NCI-H2081 (cell line): ENCODE data around the gene RAB21.
"Not testable (repeated sequence)": the region's sequence is repeated elsewhere in the genome, so short reads cannot be mapped to it uniquely, and the experiment has no call there.

Source experiments
- DNase-seq, 2 experiments: peaks; one replicate each; lab custom pipeline; 2025; lab: John Stamatoyannopoulos, UW

The RAB21 gene

DNA sequence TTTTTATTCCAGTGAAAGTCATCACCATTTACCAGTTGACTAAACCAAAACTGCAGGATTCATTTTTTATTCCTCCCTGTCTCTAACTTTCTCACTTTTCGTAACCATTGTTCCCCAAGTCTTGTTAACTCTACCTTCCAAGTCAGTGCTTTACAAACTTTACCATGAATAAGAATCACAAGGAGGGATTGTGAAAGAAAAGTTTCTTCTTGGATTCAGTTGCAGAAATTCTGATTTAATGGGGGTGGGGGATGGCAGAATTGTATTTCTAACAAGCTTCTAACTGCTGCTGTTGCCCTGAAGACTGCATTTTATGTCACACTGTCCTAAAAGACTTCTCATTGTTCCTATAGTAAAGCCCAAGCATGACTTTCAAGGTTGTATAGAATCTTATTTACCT is 5.0 kb upstream of the RAB21 start:
- no peak for DNase-seq

DNA sequence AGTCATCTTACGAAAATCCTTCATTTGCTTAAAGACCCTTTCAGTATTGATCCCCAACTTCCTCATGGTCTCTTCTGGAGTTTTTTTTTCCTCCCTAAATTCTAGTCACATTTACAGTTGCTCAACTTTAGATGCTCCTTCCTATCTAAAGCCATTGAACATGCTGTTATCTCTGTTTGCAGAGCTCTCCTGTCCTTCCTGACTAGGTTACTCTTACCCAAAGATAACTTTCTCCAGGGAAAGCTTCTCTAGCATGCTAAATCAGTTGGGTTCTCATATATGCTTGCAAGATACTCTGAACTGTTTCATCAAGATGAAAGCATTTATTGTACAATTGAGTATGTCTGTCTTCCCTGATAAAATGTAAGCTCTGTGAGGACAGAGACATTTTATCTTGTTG is 1.8 kb upstream of the RAB21 start:
- DNase-seq: no peak

DNA sequence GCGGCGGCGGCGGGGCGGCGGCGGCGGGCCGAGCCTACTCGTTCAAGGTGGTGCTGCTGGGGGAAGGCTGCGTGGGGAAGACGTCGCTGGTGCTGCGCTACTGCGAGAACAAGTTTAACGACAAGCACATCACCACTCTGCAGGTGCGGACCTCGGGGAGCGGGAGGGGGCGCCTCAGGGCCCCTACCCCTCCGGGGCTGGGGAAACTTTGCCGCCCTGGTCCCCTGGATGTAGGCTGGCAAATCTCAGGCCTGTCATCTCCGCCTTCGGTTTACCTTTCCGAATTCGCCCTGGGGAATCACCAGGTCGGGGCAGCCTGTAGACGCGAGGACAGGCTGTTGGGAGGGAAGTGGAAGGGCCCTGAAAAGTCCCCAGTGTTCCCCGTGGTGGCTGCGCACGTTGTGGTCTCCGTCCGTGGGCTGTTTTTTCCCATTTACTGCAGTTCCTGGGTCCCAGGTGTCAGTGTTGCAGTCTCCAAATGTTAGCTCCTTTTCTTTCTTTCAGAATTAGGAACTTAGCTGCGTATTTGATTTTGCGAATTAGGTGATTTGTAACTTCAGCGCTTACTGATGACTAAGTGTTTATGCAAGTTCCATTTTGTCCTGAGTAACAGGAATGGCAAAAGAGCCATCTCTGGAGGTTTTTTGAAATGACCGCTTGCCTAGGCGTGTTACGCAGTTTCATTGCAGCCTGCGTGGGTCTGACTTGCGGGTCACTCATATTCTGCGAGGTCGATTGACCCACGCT is 656 bp downstream of the RAB21 start:
- peak; percentile 26 to 48 for DNase-seq

DNA sequence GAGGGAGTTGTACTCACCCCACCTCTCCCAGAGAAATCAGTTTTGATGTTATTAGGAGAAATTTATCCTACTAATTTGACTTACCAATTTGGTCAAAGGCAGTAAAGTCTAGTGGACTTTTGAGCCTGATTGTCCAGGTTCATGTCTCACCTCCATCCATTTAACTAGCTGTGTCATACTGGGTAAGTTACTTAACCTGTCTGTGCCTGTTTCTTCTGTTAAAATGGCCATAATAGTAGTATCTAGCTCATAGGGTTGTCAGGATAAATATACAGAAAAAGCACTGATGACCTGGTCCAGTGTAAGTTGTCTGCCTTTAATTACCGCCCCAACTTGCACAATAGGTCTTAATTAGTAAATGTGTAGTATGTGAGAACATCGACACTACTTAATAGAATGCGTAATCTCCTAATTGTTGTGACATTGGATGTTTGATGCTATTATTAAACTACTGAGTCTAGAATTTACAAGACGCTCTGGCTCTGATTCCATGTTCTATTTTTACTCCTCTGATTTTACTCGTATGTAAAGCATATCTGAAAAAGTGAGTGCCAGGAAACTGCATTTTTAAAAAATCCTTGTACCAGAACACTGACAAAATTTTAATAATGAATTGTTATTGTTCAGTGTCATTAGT is 1.5 kb downstream of the RAB21 start:
- DNase-seq: no peak

DNA sequence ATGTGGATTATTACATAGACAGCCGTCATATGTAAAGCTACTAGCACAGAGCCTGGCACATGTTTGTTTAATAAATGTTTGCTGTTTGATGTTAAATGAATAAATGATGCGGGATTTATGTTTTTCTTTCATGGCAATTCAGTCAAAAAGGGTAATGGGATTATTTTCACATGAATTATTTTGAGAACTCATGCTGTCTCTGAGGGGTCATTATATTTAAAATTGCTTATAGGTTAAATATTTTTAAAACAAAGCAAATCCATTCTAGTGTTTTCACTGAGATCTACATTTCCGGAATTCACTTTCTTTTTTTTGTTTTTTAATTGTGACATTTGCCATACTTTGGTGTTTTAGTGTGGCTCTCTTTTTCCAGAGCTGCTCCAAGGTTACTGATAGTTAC is 5.3 kb downstream of the RAB21 start:
- DNase-seq: no peak

DNA sequence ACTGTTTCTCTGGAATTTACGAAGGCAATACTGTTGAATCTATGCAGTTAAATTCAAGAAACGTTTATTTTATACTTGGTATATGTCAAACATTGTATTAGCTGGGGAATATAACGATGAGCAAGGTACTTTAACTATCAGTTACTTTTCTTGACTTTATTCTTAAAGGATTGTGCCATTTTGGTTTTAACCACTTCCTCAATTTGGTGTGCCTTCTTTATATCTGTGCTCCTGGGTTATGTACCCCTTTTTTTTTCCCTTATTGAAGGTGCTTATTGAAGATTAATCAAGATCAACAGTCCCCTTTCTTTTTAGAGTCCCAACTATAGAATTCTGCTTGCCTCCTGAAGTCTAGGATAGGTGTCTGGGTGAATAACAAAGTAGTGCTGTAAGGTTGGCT is 5.8 kb downstream of the RAB21 start:
- DNase-seq: no peak

DNA sequence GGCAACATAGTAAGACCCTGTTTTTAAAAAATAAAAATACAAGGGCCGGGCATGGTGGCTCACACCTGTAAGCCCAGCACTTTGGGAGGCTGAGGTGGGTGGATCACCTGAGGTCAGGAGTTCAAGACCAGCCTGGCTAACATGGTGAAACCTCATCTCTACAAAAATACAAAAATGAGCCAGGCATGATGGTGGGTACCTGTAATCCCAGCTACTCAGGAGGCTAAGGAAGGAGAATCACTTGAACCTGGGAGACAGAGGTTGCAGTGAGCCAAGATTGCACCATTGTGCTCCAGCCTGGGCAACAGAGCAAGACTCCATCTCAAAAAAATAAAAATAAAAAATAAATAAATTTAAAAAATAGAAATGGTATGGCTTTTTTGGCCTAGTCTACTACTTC is 6.7 kb downstream of the RAB21 start:
- DNase-seq: not testable (repeated sequence)

DNA sequence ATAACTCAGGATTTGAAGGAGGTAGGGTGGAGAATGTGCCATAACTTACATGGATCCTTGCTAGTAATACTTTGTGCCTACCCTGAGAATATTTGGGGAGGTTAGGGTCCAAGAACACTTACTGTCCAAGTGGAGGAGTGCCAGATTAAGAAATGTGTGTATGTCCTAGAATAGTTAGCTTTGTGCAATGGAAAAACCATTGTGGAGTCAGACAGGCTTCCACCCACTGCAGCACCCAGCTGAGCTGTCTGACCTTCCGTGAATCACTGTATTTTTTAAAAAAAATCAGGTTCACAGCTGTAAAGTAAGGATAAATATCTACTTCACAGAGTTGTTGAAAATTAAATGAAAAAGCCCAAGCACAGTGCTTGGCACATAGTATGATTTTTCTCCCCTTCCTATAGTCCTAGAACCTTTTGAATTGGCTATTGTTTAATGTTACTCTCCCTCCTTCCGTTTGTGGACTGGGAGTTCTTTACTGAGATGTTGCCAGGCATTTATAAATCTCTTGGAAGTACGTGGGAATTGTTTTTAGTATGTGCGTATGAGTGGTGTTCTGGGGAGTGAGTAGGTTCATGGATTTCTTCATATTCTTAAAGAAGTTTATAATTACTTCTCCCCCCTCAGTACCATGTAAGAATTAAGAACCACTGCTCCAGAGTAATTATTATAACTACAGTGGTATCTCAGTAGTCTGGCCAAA is 9.2 kb downstream of the RAB21 start:
- no peak for DNase-seq

DNA sequence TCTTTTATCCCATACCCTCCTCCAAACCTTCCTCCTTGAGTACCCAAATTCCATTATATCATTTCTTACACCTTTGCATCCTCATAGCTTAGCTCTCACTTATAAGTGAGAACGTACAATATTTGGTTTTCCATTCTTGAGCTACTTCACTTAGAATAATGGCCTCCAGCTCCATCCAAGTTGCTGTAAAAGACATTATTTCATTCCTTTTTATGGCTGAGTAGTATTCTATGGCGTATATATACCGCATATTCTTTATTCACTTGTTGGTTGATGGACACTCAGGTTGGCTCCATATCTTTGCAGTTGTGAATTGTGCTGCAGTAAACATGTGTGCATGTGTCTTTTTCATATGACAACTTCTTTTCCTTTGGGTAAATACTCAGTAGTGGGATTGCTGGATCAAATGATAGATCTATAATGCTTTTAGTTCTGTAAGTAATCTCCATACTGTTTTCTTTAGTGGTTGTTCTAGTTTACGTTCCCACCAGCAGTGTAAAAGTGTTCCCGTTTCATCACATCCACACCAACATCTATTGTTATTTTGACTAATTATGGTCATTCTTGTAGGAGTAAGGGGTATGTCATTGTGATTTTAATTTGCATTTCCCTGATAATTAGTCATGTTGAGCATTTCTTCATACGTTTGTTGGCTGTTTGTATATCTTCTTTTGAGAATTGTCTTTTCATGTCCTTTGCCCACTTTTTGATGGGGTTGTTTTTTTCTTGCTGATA is 10.1 kb downstream of the RAB21 start:
- DNase-seq: no peak

DNA sequence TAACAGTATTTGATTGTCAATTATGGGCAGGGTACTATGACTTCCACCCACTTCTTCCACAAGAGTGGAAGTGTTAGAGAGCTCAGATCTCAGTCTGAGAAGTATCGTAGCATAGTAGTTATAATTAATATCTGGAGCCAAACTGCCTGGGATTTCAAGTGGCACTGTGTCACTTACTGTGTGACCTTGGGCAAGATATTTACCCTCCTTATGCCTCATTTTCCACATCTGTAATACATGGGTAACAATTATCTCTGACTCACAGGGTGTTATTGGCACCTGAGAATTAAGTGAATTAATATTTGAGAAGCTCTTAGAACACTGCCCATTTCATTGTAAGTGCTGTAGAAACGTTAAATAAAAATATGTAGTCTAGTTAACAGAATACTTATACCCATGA is 11.5 kb downstream of the RAB21 start:
- no peak for DNase-seq

DNA sequence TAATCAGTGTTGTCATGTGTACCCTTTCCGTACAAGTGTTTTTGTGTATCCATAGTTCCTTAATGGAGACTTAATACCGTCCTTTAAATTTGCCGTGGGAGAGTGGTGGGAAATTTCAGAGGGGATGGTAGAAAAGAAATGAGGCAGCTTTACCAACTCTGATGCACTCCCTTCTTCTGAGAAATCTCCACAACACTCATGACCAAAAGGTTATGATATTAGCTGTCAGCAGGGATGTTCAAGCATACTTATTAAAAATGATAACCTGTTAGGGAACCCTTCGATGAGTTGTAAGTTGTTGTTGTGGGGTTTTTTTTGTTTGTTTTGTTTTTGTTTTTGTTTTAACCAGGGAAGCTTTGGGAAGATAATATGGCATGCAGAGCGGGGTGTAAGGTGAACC is 12.5 kb downstream of the RAB21 start:
- DNase-seq: no peak

DNA sequence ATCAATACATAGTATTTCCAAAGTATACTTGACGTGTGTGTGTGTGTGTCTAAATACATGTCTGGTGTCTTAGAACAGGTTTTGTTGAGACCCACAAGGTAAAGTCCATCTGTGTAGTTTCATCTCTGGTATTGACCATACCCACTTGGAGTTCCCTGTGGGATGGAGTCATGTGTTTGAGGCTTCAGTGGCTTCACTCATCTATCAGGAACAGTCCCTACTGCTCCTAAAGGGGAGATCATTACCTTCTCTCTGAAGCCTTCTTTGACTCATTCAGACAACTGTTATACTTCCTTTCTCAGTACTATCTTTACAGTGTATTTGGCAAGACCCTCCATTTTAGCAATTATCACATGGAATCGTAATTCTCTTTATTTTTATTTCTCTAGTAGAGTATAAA is 14.2 kb downstream of the RAB21 start:
- no peak for DNase-seq

DNA sequence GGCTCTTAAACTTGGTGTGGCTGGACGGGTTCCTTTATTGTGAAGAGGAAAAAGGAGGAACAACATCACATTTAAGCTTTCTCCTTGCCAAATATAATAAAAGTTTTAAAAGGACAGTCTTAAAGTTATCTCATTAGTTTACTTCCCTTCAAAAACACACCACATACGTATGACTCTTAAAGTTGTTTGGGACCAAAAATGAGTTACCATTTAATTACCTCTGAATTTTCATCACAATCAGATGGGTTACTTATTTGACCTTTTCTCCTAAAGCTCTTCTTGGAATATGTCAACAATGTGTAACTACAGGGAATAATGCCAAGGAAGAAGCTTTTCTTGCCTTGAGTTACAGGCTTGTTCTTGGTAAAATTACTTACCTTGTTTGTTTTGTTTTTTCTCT is 16.4 kb downstream of the RAB21 start:
- no peak for DNase-seq

DNA sequence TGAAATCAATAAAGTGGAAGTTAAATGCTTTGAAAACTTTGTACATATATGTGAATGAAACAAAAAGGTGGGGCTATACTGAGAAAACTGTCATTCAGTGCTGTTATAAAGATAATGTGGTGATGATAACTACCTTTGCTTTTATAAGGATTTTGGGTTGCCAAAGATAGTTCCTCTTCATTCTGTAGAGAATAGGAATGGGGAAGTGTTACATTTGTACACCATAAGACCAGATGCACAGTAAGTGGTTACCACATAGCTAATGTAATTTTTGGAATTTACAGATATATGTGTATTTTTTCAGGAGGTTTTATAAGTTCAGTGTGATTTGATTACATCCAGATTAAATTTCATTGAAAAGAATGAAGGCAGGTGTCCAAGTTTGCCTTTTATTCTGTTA is 18.1 kb downstream of the RAB21 start:
- no peak for DNase-seq

DNA sequence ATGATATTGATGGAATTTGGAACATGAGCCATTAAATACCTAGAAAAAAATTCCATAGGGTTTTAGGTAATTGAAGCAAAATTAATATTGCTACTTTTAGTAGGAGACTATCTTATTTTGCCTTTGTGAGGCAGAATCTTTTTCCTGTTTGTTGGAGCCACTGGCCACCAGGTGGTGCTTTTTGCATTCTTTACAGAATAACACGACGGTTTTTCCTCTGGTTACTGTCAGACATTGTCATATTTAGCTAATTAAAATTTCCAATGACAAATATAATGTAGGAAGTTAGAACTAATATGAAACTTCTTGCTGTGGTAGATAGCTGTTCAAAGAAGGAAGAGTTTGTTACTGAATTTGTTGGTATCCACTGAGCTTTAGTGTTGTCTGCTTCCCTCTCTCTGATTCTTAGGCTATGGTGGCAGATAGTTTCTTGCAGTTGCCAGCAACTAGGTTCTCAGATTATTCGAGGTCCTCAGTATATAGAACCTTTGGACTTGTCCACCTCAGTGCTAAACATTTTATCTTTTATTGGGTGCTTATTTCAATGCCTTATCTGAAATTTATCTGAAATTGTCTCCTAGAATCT is 25.7 kb downstream of the RAB21 start:
- DNase-seq: peak; percentile 45 to 58

DNA sequence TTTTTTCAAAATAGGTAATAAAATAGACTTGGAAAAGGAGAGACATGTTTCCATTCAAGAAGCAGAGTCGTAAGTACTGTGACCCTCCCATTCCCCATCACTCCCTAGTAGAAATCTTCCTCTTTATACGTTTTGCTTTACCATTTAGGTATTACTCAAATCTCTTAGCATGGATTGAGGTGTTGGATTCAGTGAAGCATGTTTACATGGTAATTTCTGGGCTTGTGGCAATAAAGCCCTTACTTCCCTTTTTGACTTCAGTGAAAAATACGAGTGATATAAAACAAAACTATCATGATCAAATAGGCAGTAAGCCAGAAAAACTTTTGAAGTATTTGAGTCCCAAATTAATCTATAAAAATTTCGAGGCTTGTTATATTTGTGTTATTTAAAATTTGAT is 27.4 kb downstream of the RAB21 start:
- no peak for DNase-seq

DNA sequence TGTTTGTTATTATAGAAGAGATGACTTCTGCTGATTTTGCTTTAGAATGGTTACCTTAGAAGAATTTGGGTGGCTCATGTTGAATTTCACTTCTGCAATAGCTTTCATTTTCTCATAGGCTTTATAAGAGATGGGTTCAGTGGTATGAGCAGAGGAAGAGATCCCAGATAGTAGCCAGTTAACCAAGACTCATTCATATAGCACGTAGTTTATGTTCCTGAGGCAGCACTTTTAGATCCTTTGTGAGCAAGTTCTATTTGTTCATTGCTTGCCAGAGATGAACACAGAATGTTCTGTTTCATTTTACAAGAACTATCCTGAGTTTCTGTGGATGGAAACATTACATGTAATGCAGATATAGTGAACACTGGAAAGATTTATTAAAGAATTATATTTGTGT is 32.2 kb downstream of the RAB21 start:
- no peak for DNase-seq

DNA sequence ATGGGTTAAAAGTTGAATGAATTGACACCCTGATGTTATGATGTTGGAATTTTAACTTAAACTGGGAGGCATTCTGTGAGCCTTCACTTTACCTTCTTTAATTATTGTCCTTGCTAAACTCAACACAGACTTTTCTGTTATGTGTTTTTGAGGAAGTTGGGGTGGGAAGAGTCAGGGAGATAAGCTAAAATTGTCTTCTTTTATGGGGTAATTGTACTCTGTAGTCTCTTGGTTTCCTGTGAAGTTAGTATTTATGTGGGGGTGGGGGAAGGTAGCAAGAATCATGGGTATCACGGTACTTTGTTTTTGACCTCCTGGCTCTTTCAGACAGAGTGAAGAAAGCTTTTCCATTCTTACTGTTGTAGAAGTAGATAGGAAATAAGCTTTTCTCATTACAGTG is 32.9 kb downstream of the RAB21 start:
- DNase-seq: no peak

DNA sequence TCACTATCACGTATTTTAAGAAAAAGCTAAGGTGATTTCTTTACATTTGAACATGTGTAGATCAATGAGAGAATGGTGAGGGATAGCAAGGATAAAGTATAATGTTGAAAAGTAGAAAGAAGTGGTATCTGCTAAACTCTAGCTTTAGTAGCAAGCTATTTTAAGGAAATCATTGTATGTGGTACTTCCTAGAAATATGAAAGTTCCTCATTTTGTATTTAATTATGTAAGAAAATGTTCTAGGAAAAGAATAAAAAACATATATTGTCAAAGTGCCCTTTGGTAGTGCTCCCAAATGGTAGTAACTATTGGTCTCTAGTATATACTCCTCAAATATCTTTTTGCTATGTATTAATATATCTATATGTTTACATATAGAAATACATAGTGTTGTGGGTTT is 35.7 kb downstream of the RAB21 start:
- DNase-seq: no peak

DNA sequence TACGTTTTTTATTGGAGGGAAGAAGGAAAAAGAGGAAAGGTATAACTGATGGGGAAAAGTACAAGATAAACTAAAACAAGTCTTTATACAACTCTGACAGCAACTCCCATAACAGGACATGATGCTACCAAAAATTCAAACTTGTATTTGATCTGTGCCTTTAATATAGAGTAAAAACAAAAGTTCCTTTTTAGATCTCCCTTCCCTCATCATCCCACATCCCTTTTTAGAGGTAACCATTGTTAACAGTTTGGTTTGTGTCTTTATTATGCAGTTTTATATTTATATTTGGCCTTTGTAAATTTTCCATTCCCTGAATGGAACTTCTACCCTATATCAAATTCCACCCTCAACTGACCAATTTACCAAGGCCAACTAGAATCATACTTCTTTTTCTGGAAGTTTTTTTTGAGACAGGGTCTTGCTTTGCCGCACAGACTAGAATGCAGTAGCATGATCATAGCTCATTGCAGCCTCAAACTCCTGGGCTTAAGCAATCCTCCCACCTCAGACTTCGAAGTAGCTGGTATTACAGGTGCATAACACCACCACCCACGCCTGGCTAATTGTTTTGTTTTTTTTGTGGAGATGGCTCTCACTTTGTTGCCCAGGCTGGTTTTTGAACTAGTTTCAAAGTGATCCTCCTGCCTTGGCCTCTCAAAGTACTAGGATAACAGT is 36.9 kb downstream of the RAB21 start:
- no peak for DNase-seq

DNA sequence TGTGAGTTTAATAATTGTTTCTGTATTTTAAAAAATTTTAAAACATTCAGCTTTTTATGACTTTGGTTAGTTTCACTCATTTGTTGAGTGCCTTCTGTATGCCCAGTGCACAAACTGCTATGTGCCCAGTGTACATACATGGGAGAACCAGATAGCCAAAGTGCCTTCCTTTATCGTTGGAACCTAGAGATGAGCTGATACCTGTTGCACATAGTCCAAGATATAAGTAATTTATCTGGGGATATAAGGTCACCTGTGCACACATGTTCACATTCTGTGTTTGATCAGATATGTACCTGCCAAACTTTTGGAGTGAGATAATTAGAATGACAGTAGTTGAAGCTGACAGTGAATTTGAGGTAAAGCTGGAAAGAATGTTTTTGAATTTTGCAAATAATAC is 37.9 kb downstream of the RAB21 start:
- DNase-seq: no peak

DNA sequence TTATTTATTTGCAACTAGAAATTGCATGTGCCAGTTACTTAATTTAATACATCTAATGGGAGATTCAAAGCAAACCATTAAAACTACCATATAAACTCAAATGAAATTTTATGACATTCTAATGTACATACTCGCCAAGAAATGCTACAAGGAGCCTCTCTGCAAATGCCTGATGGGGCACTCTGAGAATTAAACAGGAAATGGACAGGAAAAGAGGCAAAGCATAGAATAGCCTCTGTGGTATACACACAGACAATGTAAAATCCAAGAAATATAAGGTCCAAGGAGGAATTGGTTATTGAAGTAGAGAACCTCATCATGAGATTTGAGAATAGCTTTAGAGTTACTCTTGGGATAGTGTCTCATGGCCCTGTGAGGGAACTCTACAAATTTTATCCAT is 41.2 kb downstream of the RAB21 start:
- no peak for DNase-seq
